Muscle layer of colon (tissue), 2 donors: ENCODE results near the gene MAP4K3.
A peak's percentile ranks its signal among the peaks of the same experiment; 100 is the strongest.

Experiments used
- H3K27ac ChIP-seq: one replicate; pipeline ENCODE4 v1.7.0; 2013; ENCODE audit warnings: low read depth, mild to moderate bottlenecking, low read length, moderate library complexity
- H3K27me3 ChIP-seq, 2 donors: one replicate each; pipeline ENCODE4 v1.7.0; 2013; ENCODE audit warnings: low read length in 2 of 2, mild to moderate bottlenecking in 2 of 2; ENCODE audit not compliant: insufficient read depth in 2 of 2, control insufficient read depth in 1 of 2
- H3K36me3 ChIP-seq: one replicate; pipeline ENCODE4 v1.7.0; 2013; ENCODE audit warnings: mild to moderate bottlenecking, low read length; ENCODE audit not compliant: insufficient read depth
- H3K4me1 ChIP-seq: one replicate; pipeline ENCODE4 v1.7.0; 2013; ENCODE audit warnings: mild to moderate bottlenecking, low read length; ENCODE audit not compliant: insufficient read depth
- H3K4me3 ChIP-seq, 2 donors: one replicate each; pipeline ENCODE4 v1.7.0; 2013; ENCODE audit warnings: low read length in 2 of 2, low read depth in 1 of 2, mild to moderate bottlenecking in 1 of 2, moderate library complexity in 1 of 2
- H3K9ac ChIP-seq: one replicate; pipeline ENCODE4 v1.7.0; 2013; ENCODE audit warnings: low read length
- H3K9me3 ChIP-seq: one replicate; pipeline ENCODE4 v1.7.0; 2013; ENCODE audit warnings: mild to moderate bottlenecking, low read length
- donor health status: abdominal sarcoma.
- donor health status: Adenocarcinoma of cecum.

The MAP4K3 gene

GRCh38 chr2:39437522-39438296, 624 bp upstream of the MAP4K3 start:
- Histone ChIP-seq H3K27ac (peak overlapping the region; percentile 96), H3K36me3 (no peaks in the 10 kb centered on the region), H3K4me3 (peak overlapping the region; percentile 67 to 98), H3K9ac (peak overlapping the region; percentile 87), H3K9me3 (no peaks in the 10 kb centered on the region), H3K4me1 (peaks cover 43% of the 10 kb centered on the region), H3K27me3 (no peaks in the 10 kb centered on the region)

- peaks cover 58% of the 10 kb centered on the region for H3K4me1 ChIP-seq
Observed at GRCh38 chr2:39435741-39436591, 1.1 kb downstream of the MAP4K3 start.

GRCh38 chr2:39435234-39435633, 1.9 kb downstream of the MAP4K3 start:
- Histone ChIP-seq H3K27ac (no peak overlapping the region), H3K27me3 (no peaks in the 10 kb centered on the region), H3K36me3 (no peaks in the 10 kb centered on the region), H3K9me3 (no peaks in the 10 kb centered on the region), H3K9ac (peak overlapping the region; percentile 89), H3K4me3 (peak overlapping the region; percentile 67 to 98), H3K4me1 (peaks cover 63% of the 10 kb centered on the region)

More at GRCh38 chr2:39435741-39436591, 1.1 kb downstream of the MAP4K3 start:
- Histone ChIP-seq H3K9ac (peak overlapping the region; percentile 89), H3K9me3 (no peaks in the 10 kb centered on the region), H3K27ac (peak overlapping the region; percentile 96), H3K27me3 (no peaks in the 10 kb centered on the region), H3K36me3 (no peaks in the 10 kb centered on the region), H3K4me3 (peak overlapping the region; percentile 67 to 98)

GRCh38 chr2:39434233-39434897, 2.7 kb downstream of the MAP4K3 start:
- no peak overlapping the region for H3K27ac ChIP-seq
- peaks cover 60% of the 10 kb centered on the region for H3K4me1 ChIP-seq
- H3K27me3 ChIP-seq: no peaks in the 10 kb centered on the region
- peak overlapping the region in 1 of 2 donors; percentile 98 for H3K4me3 ChIP-seq
- H3K36me3 ChIP-seq: no peaks in the 10 kb centered on the region
- H3K9me3 ChIP-seq: no peaks in the 10 kb centered on the region
- no peak overlapping the region for H3K9ac ChIP-seq

- peaks cover 53% of the 10 kb centered on the region for H3K4me1 ChIP-seq
- no peak overlapping the region for H3K4me3 ChIP-seq
- H3K36me3 ChIP-seq: no peaks in the 10 kb centered on the region
- no peaks in the 10 kb centered on the region for H3K9me3 ChIP-seq
- H3K27ac ChIP-seq: no peak overlapping the region
- H3K9ac ChIP-seq: no peak overlapping the region
- H3K27me3 ChIP-seq: no peaks in the 10 kb centered on the region
Observed at GRCh38 chr2:39433586-39434195, 3.4 kb downstream of the MAP4K3 start.

- no peaks in the 10 kb centered on the region for H3K36me3 ChIP-seq
- no peak overlapping the region for H3K4me3 ChIP-seq
- no peaks in the 10 kb centered on the region for H3K27me3 ChIP-seq
- H3K27ac ChIP-seq: no peak overlapping the region
- H3K4me1 ChIP-seq: peaks cover 52% of the 10 kb centered on the region
- no peaks in the 10 kb centered on the region for H3K9me3 ChIP-seq
- no peak overlapping the region for H3K9ac ChIP-seq
Observed at GRCh38 chr2:39432701-39433100, 4.4 kb downstream of the MAP4K3 start.

GRCh38 chr2:39431592-39432316, 5.3 kb downstream of the MAP4K3 start:
- Histone ChIP-seq H3K9ac (no peak overlapping the region), H3K4me3 (no peak overlapping the region), H3K36me3 (no peaks in the 10 kb centered on the region), H3K9me3 (no peaks in the 10 kb centered on the region), H3K4me1 (peaks cover 60% of the 10 kb centered on the region), H3K27ac (no peak overlapping the region), H3K27me3 (no peaks in the 10 kb centered on the region)

GRCh38 chr2:39429746-39430145, 7.3 kb downstream of the MAP4K3 start:
- Histone ChIP-seq H3K9ac (no peak overlapping the region), H3K9me3 (no peaks in the 10 kb centered on the region), H3K27ac (no peak overlapping the region), H3K4me3 (no peak overlapping the region), H3K36me3 (no peaks in the 10 kb centered on the region), H3K4me1 (peaks cover 57% of the 10 kb centered on the region), H3K27me3 (no peaks in the 10 kb centered on the region)

GRCh38 chr2:39424951-39425350, 12.1 kb downstream of the MAP4K3 start:
- Histone ChIP-seq H3K27ac (no peak overlapping the region), H3K4me3 (no peak overlapping the region), H3K9ac (no peak overlapping the region), H3K36me3 (no peaks in the 10 kb centered on the region), H3K27me3 (no peaks in the 10 kb centered on the region), H3K9me3 (no peaks in the 10 kb centered on the region), H3K4me1 (peaks cover 25% of the 10 kb centered on the region)

GRCh38 chr2:39422700-39423099, 14.4 kb downstream of the MAP4K3 start:
- no peak overlapping the region for H3K4me3 ChIP-seq
- H3K4me1 ChIP-seq: peaks cover 27% of the 10 kb centered on the region
- no peak overlapping the region for H3K27ac ChIP-seq
- no peaks in the 10 kb centered on the region for H3K27me3 ChIP-seq
- H3K9me3 ChIP-seq: no peaks in the 10 kb centered on the region
- no peaks in the 10 kb centered on the region for H3K36me3 ChIP-seq
- no peak overlapping the region for H3K9ac ChIP-seq
